A673 (cell line): Measurements from ENCODE around the gene SCO1. TPM values are rescaled to one million over a fixed set of nuclear protein-coding genes. Genes with fewer than 3 reads are reported as not detected.
A peak's percentile ranks its signal among the peaks of the same experiment; 100 is the strongest.

Experiments used
- BruUV-seq: library from RNA; stranded (reverse); fragments of 400-500 nt; replicated peaks from 2 replicates; lab custom pipeline; 2021; lab: Mats Ljungman, UMichigan
- CTCF ChIA-PET: fragments of 300-600 bp; sonication (Branson Sonifier 250); formaldehyde crosslinking; loops from one replicate; lab custom pipeline; 2022; ENCODE audit warnings: antibody characterized with exemption; lab: Charles Lee
- POLR2A ChIA-PET: fragments of 300-600 bp; sonication (Branson Sonifier 250); formaldehyde crosslinking; loops from one replicate; lab custom pipeline; 2022; ENCODE audit warnings: antibody characterized with exemption; ENCODE audit not compliant: low non-redundant PET; lab: Charles Lee
- DNase-seq: peaks from one replicate; pipeline ENCODE4 v3.0.0-alpha.2; 2015; ENCODE audit warnings: low spot score
- H3K27ac ChIP-seq: fragments of 200-600 bp; sonication (generic); 2 replicates; pipeline ENCODE4 v1.5.1; 2016; ENCODE audit warnings: mixed run types, low read depth, mild to moderate bottlenecking, mixed read lengths, antibody characterized with exemption, low read length; ENCODE audit not compliant: poor library complexity, severe bottlenecking
- H3K27me3 ChIP-seq: fragments of 200-600 bp; sonication (generic); replicated peaks from 2 replicates; pipeline ENCODE4 v1.6.1; 2017; ENCODE audit warnings: mixed run types, low read depth, mild to moderate bottlenecking, mixed read lengths, antibody characterized with exemption, low read length; ENCODE audit not compliant: insufficient read depth, poor library complexity
- H3K36me3 ChIP-seq: fragments of 200-600 bp; sonication (generic); 2 replicates; pipeline ENCODE4 v1.6.1; 2016; ENCODE audit warnings: mixed run types, mild to moderate bottlenecking, mixed read lengths, antibody characterized with exemption, low read length; ENCODE audit not compliant: insufficient read depth, poor library complexity, severe bottlenecking
- H3K4me1 ChIP-seq: fragments of 200-600 bp; sonication (generic); 2 replicates; pipeline ENCODE4 v1.6.1; 2017; ENCODE audit warnings: mixed run types, mild to moderate bottlenecking, mixed read lengths, antibody characterized with exemption, low read length; ENCODE audit not compliant: insufficient read depth, poor library complexity, severe bottlenecking
- H3K4me3 ChIP-seq: fragments of 200-600 bp; sonication (generic); 2 replicates; pipeline ENCODE4 v1.5.1; 2016; ENCODE audit warnings: low read depth, mixed run types, mild to moderate bottlenecking, mixed read lengths, low read length; ENCODE audit not compliant: poor library complexity, severe bottlenecking
- H3K9me3 ChIP-seq: fragments of 200-600 bp; sonication (generic); 2 replicates; pipeline ENCODE4 v1.6.1; 2016; ENCODE audit warnings: mixed run types, low read depth, mild to moderate bottlenecking, mixed read lengths, antibody characterized with exemption, low read length; ENCODE audit not compliant: poor library complexity, severe bottlenecking
- CTCF ChIP-seq: fragments of 300-800, 200-600 bp; sonication (generic); conservative IDR thresholded peaks from 2 replicates; pipeline ENCODE4 v1.5.1; 2017; ENCODE audit warnings: low read depth, mild to moderate bottlenecking, antibody characterized with exemption, low read length, moderate library complexity, mixed read lengths
- EZH2 ChIP-seq: fragments of 200-600 bp; sonication (generic); IDR thresholded peaks from 2 replicates; pipeline ENCODE4 v1.6.1; 2017; ENCODE audit warnings: borderline replicate concordance, low read depth, mild to moderate bottlenecking, mixed read lengths, antibody characterized with exemption, low read length; ENCODE audit not compliant: poor library complexity, severe bottlenecking
- intact Hi-C: fragments of 100-400 bp; cut with micrococcal nuclease; formaldehyde crosslinking; loops from one replicate; pipeline ENCODE4 v1.10.0; 2022; ENCODE audit not compliant: unreplicated experiment
- total RNA-seq: library from RNA; stranded (reverse); gene quantifications from 2 replicates; pipeline ENCODE4 v1.2.3, GENCODE V29; 2021

The SCO1 gene
- total RNA-seq, 1 experiment from 2014 or later, result 42.2 TPM

GRCh38 chr17:10729334-10730193 lies 32.2 kb upstream of the SCO1 start, which contains the start of gene TMEM220:
TSS of gene TMEM220 (minus strand) at chr17:10730023. CDS start at chr17:10729851, 172 bp downstream.
- intact Hi-C loops, result loop anchor here (10.0 kb wide), 1 partner anchor 1205 kb away; no protein-coding TSS in a partner anchor
- BruUV-seq, result no TSS peak
- TF ChIP-seq CTCF (no peak), EZH2 (no peak)
- peaks cover 11% of the 10 kb centered on the region for H3K4me1 ChIP-seq
- H3K4me3 ChIP-seq, result peak within 1 kb of the TSS; percentile 52
- DNase-seq, result peak; percentile 49
- H3K27me3 ChIP-seq, result peaks cover 4% of the 10 kb centered on the region
- CTCF ChIA-PET, result no interaction called here
- no peaks in the 10 kb centered on the region for H3K9me3 ChIP-seq
- no peaks in the 10 kb centered on the region for H3K36me3 ChIP-seq
- no peak within 1 kb of the TSS for H3K27ac ChIP-seq
- POLR2A ChIA-PET, result no interaction called here

GRCh38 chr17:10728331-10728892 lies 31.1 kb upstream of the SCO1 start:
- CTCF ChIA-PET, result no interaction called here
- POLR2A ChIA-PET, result no interaction called here
- no TSS peak for BruUV-seq
- H3K4me1 ChIP-seq, result peaks cover 11% of the 10 kb centered on the region
- no peak for TF ChIP-seq EZH2
- no peak for TF ChIP-seq CTCF
- peaks cover 4% of the 10 kb centered on the region for H3K27me3 ChIP-seq
- no peaks in the 10 kb centered on the region for H3K36me3 ChIP-seq
- H3K4me3 ChIP-seq, result no peak overlapping the region
- intact Hi-C loops, result no loop called here
- no peak for DNase-seq
- no peaks in the 10 kb centered on the region for H3K9me3 ChIP-seq
- H3K27ac ChIP-seq, result no peak overlapping the region

- CTCF ChIA-PET, result no interaction called here
- intact Hi-C loops, result no loop called here
- H3K9me3 ChIP-seq, result no peaks in the 10 kb centered on the region
- no TSS peak for BruUV-seq
- H3K4me3 ChIP-seq, result no peak overlapping the region
- no peak for DNase-seq
- H3K27ac ChIP-seq, result no peak overlapping the region
- H3K36me3 ChIP-seq, result no peaks in the 10 kb centered on the region
- H3K4me1 ChIP-seq, result peaks cover 11% of the 10 kb centered on the region
- TF ChIP-seq CTCF, result no peak
- TF ChIP-seq EZH2, result no peak
- no peaks in the 10 kb centered on the region for H3K27me3 ChIP-seq
- POLR2A ChIA-PET, result no interaction called here
These were observed 29.9 kb upstream of the SCO1 start for GRCh38 chr17:10727192-10727591.
